H1 (cell line): ENCODE results near the gene LMOD2. TPM values are rescaled to one million over a fixed set of nuclear protein-coding genes. Genes with fewer than 3 reads are reported as not detected.

Source experiments
- CTCF ChIA-PET: fragments of 300-600 bp; sonication (Branson Sonifier 250); formaldehyde crosslinking; loops from one replicate; lab custom pipeline; 2021; ENCODE audit not compliant: partially characterized antibody; lab: Charles Lee
- POLR2A ChIA-PET: fragments of 300-600 bp; sonication (Branson Sonifier 250); formaldehyde crosslinking; loops from one replicate; lab custom pipeline; 2021; ENCODE audit warnings: inconsistent platforms; ENCODE audit not compliant: partially characterized antibody; lab: Charles Lee
- DNase-seq, 2 experiments: peaks; one replicate each; pipeline versions ENCODE4 v3.0.0 to v3.0.0-alpha.2; 2010 to 2022; ENCODE audit warnings: low spot score in 2 of 2, low read depth in 1 of 2, mixed read lengths in 1 of 2
- FAIRE-seq: peaks from 2 replicates; lab custom pipeline; 2011; peaks lifted over from hg19 to GRCh38; lab: Jason Lieb, UNC
- H2AFZ ChIP-seq: 2 replicates; pipeline ENCODE4 v1.8.1; 2012; ENCODE audit warnings: low read length, inconsistent platforms
- H2AK5ac ChIP-seq: 2 replicates; pipeline ENCODE4 v1.6.1; 2013; ENCODE audit warnings: low read depth, low read length
- H2BK120ac ChIP-seq: replicated peaks from 2 replicates; pipeline ENCODE3; 2013; ENCODE audit warnings: low read depth, low read length, inconsistent platforms
- H2BK12ac ChIP-seq: 2 replicates; pipeline ENCODE4 v1.6.1; 2013; ENCODE audit warnings: low read depth, low read length
- H2BK15ac ChIP-seq: 2 replicates; pipeline ENCODE4 v1.6.1; 2013; ENCODE audit warnings: low read length
- H2BK20ac ChIP-seq: 2 replicates; pipeline ENCODE4 v1.6.1; 2013; ENCODE audit warnings: low read length
- H2BK5ac ChIP-seq: 2 replicates; pipeline ENCODE4 v1.6.1; 2013; ENCODE audit warnings: low read depth, low read length
- H3K14ac ChIP-seq: 2 replicates; pipeline ENCODE4 v1.6.1; 2013; ENCODE audit warnings: inconsistent platforms; ENCODE audit not compliant: insufficient read length
- H3K18ac ChIP-seq: 2 replicates; pipeline ENCODE4 v1.6.1; 2013; ENCODE audit warnings: low read length; ENCODE audit errors: extremely low read depth
- H3K23ac ChIP-seq: 2 replicates; pipeline ENCODE4 v1.6.1; 2013; ENCODE audit warnings: inconsistent platforms; ENCODE audit not compliant: insufficient read length
- H3K23me2 ChIP-seq: 2 replicates; pipeline ENCODE4 v1.6.1; 2013; ENCODE audit warnings: low read depth, low read length
- H3K27ac ChIP-seq: 2 replicates; pipeline ENCODE4 v1.6.1; 2011; ENCODE audit warnings: low read depth, low read length, inconsistent platforms
- H3K27me3 ChIP-seq, 4 experiments: replicated peaks in 1 of 4; 1 replicate in 1 of 4; 2 replicates in 3 of 4; pipeline versions ENCODE4 v1.6.1 to v1.8.1; 2011 to 2013; ENCODE audit warnings: low read length in 3 of 4, mild to moderate bottlenecking in 3 of 4, inconsistent platforms in 2 of 4, mixed read lengths in 2 of 4, moderate library complexity in 1 of 4; ENCODE audit not compliant: control insufficient read depth in 3 of 4, insufficient read depth in 3 of 4; ENCODE audit errors: extremely low read depth in 1 of 4
- H3K36me3 ChIP-seq, 4 experiments: 2 replicates each; pipeline versions ENCODE4 v1.6.1 to v1.8.1; 2011 to 2013; ENCODE audit warnings: mild to moderate bottlenecking in 4 of 4, low read length in 3 of 4, moderate library complexity in 2 of 4, control low read depth in 1 of 4, inconsistent platforms in 1 of 4; ENCODE audit not compliant: insufficient read depth in 4 of 4, control insufficient read depth in 2 of 4
- H3K4ac ChIP-seq: replicated peaks from 2 replicates; pipeline ENCODE3; 2013; ENCODE audit warnings: low read length, low read depth, mixed read lengths, inconsistent platforms; ENCODE audit not compliant: insufficient read length
- H3K4me1 ChIP-seq, 4 experiments: replicated peaks in 1 of 4; 1 replicate in 1 of 4; 2 replicates in 3 of 4; pipeline versions ENCODE4 v1.6.1 to v1.8.1; 2011 to 2013; ENCODE audit warnings: low read length in 3 of 4, inconsistent platforms in 2 of 4, mixed read lengths in 1 of 4; ENCODE audit not compliant: insufficient read depth in 4 of 4, control insufficient read depth in 3 of 4
- H3K4me2 ChIP-seq, 2 experiments: 2 replicates each; pipeline versions ENCODE4 v1.6.1 to v1.8.1; 2011 to 2013; ENCODE audit warnings: low read depth in 2 of 2, low read length in 2 of 2, control low read depth in 1 of 2, inconsistent platforms in 1 of 2, mild to moderate bottlenecking in 1 of 2; ENCODE audit not compliant: insufficient read depth in 1 of 2
- H3K4me3 ChIP-seq, 4 experiments: fragments of 200-600, 300-600 bp in 1 of 4; sonication (generic), shearing (Covaris generic), sonication (Bioruptor Twin) in 1 of 4; 2 replicates each; pipeline versions ENCODE4 v1.5.1 to v1.8.1; 2011 to 2016; ENCODE audit warnings: low read length in 4 of 4, low read depth in 3 of 4, control low read depth in 2 of 4, inconsistent platforms in 2 of 4, mild to moderate bottlenecking in 2 of 4, mixed read lengths in 1 of 4, moderate library complexity in 1 of 4; ENCODE audit not compliant: insufficient read depth in 2 of 4; ENCODE audit errors: extremely low read depth in 1 of 4
- H3K56ac ChIP-seq: replicated peaks from 2 replicates; pipeline ENCODE3; 2013; ENCODE audit warnings: low read depth, mild to moderate bottlenecking, mixed read lengths, low read length, inconsistent platforms; ENCODE audit not compliant: insufficient read length
- H3K79me1 ChIP-seq: 2 replicates; pipeline ENCODE4 v1.6.1; 2013; ENCODE audit warnings: low read depth, low read length, control low read depth
- H3K79me2 ChIP-seq, 2 experiments: 2 replicates each; pipeline versions ENCODE4 v1.6.1 to v1.8.1; 2012 to 2013; ENCODE audit warnings: low read length in 2 of 2, mild to moderate bottlenecking in 2 of 2, inconsistent platforms in 1 of 2; ENCODE audit not compliant: insufficient read depth in 2 of 2, control insufficient read depth in 1 of 2
- H3K9ac ChIP-seq, 4 experiments: replicated peaks in 1 of 4; 1 replicate in 1 of 4; 2 replicates in 3 of 4; pipeline versions ENCODE4 v1.6.1 to v1.8.1; 2011 to 2013; ENCODE audit warnings: low read depth in 3 of 4, low read length in 3 of 4, control low read depth in 2 of 4, mild to moderate bottlenecking in 2 of 4, moderate library complexity in 2 of 4, inconsistent platforms in 1 of 4; ENCODE audit errors: extremely low read depth in 1 of 4
- H3K9me3 ChIP-seq, 2 experiments: 2 replicates each; pipeline versions ENCODE4 v1.6.1 to v1.8.1; 2012 to 2013; ENCODE audit warnings: mild to moderate bottlenecking in 2 of 2, moderate library complexity in 2 of 2, control low read depth in 1 of 2, inconsistent platforms in 1 of 2, low read depth in 1 of 2, low read length in 1 of 2, mixed read lengths in 1 of 2; ENCODE audit not compliant: insufficient read depth in 2 of 2
- H4K20me1 ChIP-seq, 2 experiments: replicated peaks in 1 of 2; 2 replicates each; pipeline versions ENCODE3 to v1.8.1; 2011 to 2013; ENCODE audit warnings: inconsistent platforms in 2 of 2, low read length in 2 of 2, mild to moderate bottlenecking in 1 of 2; ENCODE audit not compliant: insufficient read depth in 2 of 2, control insufficient read depth in 1 of 2
- H4K5ac ChIP-seq: 2 replicates; pipeline ENCODE4 v1.6.1; 2013; ENCODE audit warnings: low read length, low read depth, mixed read lengths, inconsistent platforms; ENCODE audit not compliant: insufficient read length
- H4K8ac ChIP-seq: 2 replicates; pipeline ENCODE4 v1.8.0; 2013; ENCODE audit warnings: mild to moderate bottlenecking, moderate library complexity, low read length, inconsistent platforms; ENCODE audit not compliant: insufficient read depth; ENCODE audit errors: extremely low read depth
- H4K91ac ChIP-seq: replicated peaks from 2 replicates; pipeline ENCODE3; 2013; ENCODE audit warnings: low read length, mixed read lengths, inconsistent platforms; ENCODE audit not compliant: insufficient read length
- CREB1 ChIP-seq: IDR thresholded peaks from 2 replicates; pipeline ENCODE4 v1.6.1; 2012; ENCODE audit warnings: inconsistent platforms
- KDM4A ChIP-seq: IDR thresholded peaks from one replicate; pipeline ENCODE4 v1.7.1; 2012; ENCODE audit warnings: low read depth, mild to moderate bottlenecking, moderate library complexity, low read length, inconsistent platforms; ENCODE audit not compliant: severe bottlenecking
- RAD21 ChIP-seq, 2 experiments: IDR thresholded peaks in 1 of 2; conservative IDR thresholded peaks in 1 of 2; 2 replicates each; pipeline ENCODE4 v1.6.1; 2011; ENCODE audit warnings: low read depth in 2 of 2, low read length in 2 of 2, improper control_type of control experiment in 1 of 2, inconsistent platforms in 1 of 2, mild to moderate bottlenecking in 1 of 2, moderate library complexity in 1 of 2
- TBP ChIP-seq: IDR thresholded peaks from 2 replicates; pipeline ENCODE4 v1.6.1; 2011; ENCODE audit warnings: low read depth, low read length, improper control_type of control experiment
- TEAD4 ChIP-seq: IDR thresholded peaks from 2 replicates; pipeline ENCODE4 v1.6.1; 2012; ENCODE audit warnings: low read depth, low read length, inconsistent platforms, mixed read lengths
- YY1 ChIP-seq: IDR thresholded peaks from 2 replicates; pipeline ENCODE4 v1.6.1; 2011; ENCODE audit warnings: low read depth, mild to moderate bottlenecking, low read length
- WGBS, 2 experiments: shearing (Covaris generic) in 1 of 2; methylation state at CpG; one replicate each; pipeline versions ENCODE4 v1.1.6 to v1.1.7; 2013 to 2015; ENCODE audit warnings: low lambda C conversion rate in 2 of 2, mixed read lengths in 2 of 2, inconsistent platforms in 1 of 2, low coverage in 1 of 2, missing lambda C conversion rate in 1 of 2; ENCODE audit not compliant: insufficient replicate concordance in 2 of 2, insufficient coverage in 1 of 2, insufficient read length in 1 of 2; ENCODE audit errors: extremely low coverage in 1 of 2, missing lambda C conversion rate in 1 of 2; 5-methylcytosine and 5-hydroxymethylcytosine counted together
- polyA plus RNA-seq, 7 experiments: library from polyadenylated mRNA; depleted of rRNA in 3 of 7; stranded (reverse) in 5 of 7; unstranded in 2 of 7; fragments of >200 nt in 5 of 7; fragments of 200-250 nt in 2 of 7; gene quantifications; 1 replicate in 5 of 7; 2 replicates in 1 of 7; 4 replicates in 1 of 7; pipeline versions ENCODE4 v1.2.1 to v1.2.3, GENCODE V29; 2011 to 2013; ENCODE audit warnings: missing spikeins in 2 of 7, mixed read lengths in 2 of 7
- total RNA-seq: library from RNA; stranded (reverse); fragmentation: NEBNext Ultra II Directional; extraction: Animal tissue kit (Norgen Biotek cat#: 25700); gene quantifications from 2 replicates; pipeline ENCODE4 v1.2.1, GENCODE V29; 2021
- TF ChIP-seq, protein P1 (sequence below), 3 experiments: IDR thresholded peaks; 1 replicate in 2 of 3; 2 replicates in 1 of 3; pipeline versions ENCODE4 v1.5.1 to v1.6.1; 2011; ENCODE audit warnings: low read length in 3 of 3, mild to moderate bottlenecking in 3 of 3, inconsistent platforms in 2 of 3, low read depth in 1 of 3, moderate library complexity in 1 of 3; ENCODE audit not compliant: insufficient read depth in 1 of 3; ENCODE audit errors: control extremely low read depth in 1 of 3

The LMOD2 gene
- total and polyA plus RNA-seq, 2 of the 8 experiments (the other 6 are each of a cell fraction or from before 2014, with no cell fraction given), result 0.03 to 0.22 TPM

- Histone ChIP-seq H3K27ac (no peak overlapping the region), H2BK15ac (no peak overlapping the region), H2BK5ac (no peak overlapping the region), H3K36me3 (no peaks in the 10 kb centered on the region), H3K9ac (no peak overlapping the region), H2BK20ac (no peak overlapping the region), H3K4me3 (no peak overlapping the region), H2BK120ac (no peak overlapping the region), H3K23ac (no peak overlapping the region), H3K27me3 (no peaks in the 10 kb centered on the region), H4K8ac (no peak overlapping the region), H3K14ac (no peak overlapping the region), H3K23me2 (no peaks in the 10 kb centered on the region), H3K4me1 (no peaks in the 10 kb centered on the region; a peak in 1 of 7 replicates), H2AK5ac (no peak overlapping the region), H2AFZ (peak overlapping the region; percentile 87; the same call in 1 of the 2 replicates), H3K4me2 (no peak overlapping the region), H4K20me1 (no peaks in the 10 kb centered on the region), H3K56ac (no peak overlapping the region), H3K4ac (no peak overlapping the region), H2BK12ac (no peak overlapping the region), H3K18ac (no peak overlapping the region), H3K79me2 (no peaks in the 10 kb centered on the region), H4K5ac (no peak overlapping the region), H4K91ac (no peak overlapping the region), H3K9me3 (no peaks in the 10 kb centered on the region), H3K79me1 (no peaks in the 10 kb centered on the region)
- ChIA-PET CTCF (interaction anchor here (0.7 to 3.0 kb wide), 39 partner anchors 9 to 417 kb away, joined by 3 to 38 read pairs (median 4); partner anchors contain the start of gene ASB15), POLR2A (no interaction called here)
- FAIRE-seq, result peak; percentile 99
- 63% methylated on average over 12 of the region's 12 CpGs; no CpG with 5 or more reads in 1 of the 2 experiments for WGBS, 2 experiments
- DNase-seq, result peak; percentile 36 to 83
- peak; percentile 87 for TF ChIP-seq CREB1
- no peak for TF ChIP-seq KDM4A
- TF ChIP-seq TEAD4, result 0 out of 2 replicates have a peak, but pooled peaks have one; percentile 11
- TF ChIP-seq, protein P1, sequence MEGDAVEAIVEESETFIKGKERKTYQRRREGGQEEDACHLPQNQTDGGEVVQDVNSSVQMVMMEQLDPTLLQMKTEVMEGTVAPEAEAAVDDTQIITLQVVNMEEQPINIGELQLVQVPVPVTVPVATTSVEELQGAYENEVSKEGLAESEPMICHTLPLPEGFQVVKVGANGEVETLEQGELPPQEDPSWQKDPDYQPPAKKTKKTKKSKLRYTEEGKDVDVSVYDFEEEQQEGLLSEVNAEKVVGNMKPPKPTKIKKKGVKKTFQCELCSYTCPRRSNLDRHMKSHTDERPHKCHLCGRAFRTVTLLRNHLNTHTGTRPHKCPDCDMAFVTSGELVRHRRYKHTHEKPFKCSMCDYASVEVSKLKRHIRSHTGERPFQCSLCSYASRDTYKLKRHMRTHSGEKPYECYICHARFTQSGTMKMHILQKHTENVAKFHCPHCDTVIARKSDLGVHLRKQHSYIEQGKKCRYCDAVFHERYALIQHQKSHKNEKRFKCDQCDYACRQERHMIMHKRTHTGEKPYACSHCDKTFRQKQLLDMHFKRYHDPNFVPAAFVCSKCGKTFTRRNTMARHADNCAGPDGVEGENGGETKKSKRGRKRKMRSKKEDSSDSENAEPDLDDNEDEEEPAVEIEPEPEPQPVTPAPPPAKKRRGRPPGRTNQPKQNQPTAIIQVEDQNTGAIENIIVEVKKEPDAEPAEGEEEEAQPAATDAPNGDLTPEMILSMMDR (IDR thresholded peaks at IDR 0.05; ENCODE audit: control extremely low read depth in 1 of 3, insufficient read depth in 1 of 3, low read depth in 1 of 3, low read length in 3 of 3), result peak; percentile 62 to 98 (median 75)
- no peak for TF ChIP-seq TBP
- TF ChIP-seq YY1, result peak; percentile 82
- TF ChIP-seq RAD21 (IDR thresholded peaks at IDR 0.05 in 1 of 2, conservative IDR thresholded peaks at IDR 0.05 in 1 of 2; ENCODE audit: low read depth in 2 of 2, low read length in 2 of 2), result peak; percentile 44 to 51; a peak in 3 of 4 replicates
Measured at GRCh38 chr7:123624527-123625183, 31.0 kb upstream of the LMOD2 start.
